Stimulated activated naive CD8-positive, alpha-beta T cell treated with anti-CD3 and anti-CD28 coated beads, Interleukin-15, amount 100 ng/mL, for 72 hours (primary cell): ENCODE results near the gene RIN1.
"Not testable (repeated sequence)": the region's sequence is repeated elsewhere in the genome, so short reads cannot be mapped to it uniquely, and the experiment has no call there.

Experiments used
- ATAC-seq: fragments of 150-1000 bp; cut with Tn5 transposase; 2 replicates; pipeline ENCODE4 v1.10.0; 2021; ENCODE audit warnings: mild to moderate bottlenecking, moderate library complexity
- DNase-seq, 2 donors: peaks; one replicate each; pipeline ENCODE4 v3.0.0; 2021 to 2022
- H3K27ac Mint-ChIP-seq, 2 donors: one replicate each; pipeline ENCODE4 v1.8.0; 2022; ENCODE audit warnings: mild to moderate bottlenecking in 2 of 2, mixed read lengths in 2 of 2, moderate library complexity in 2 of 2
- H3K27me3 Mint-ChIP-seq: one replicate; pipeline ENCODE4 v1.8.0; 2022; ENCODE audit warnings: mixed read lengths
- H3K4me1 Mint-ChIP-seq: one replicate; pipeline ENCODE4 v1.8.0; 2022; ENCODE audit warnings: mild to moderate bottlenecking, mixed read lengths
- H3K4me3 Mint-ChIP-seq, 2 donors: one replicate each; pipeline ENCODE4 v1.8.0; 2022; ENCODE audit warnings: mild to moderate bottlenecking in 2 of 2, mixed read lengths in 2 of 2, moderate library complexity in 1 of 2
- H3K9me3 Mint-ChIP-seq, 2 donors: one replicate each; pipeline ENCODE4 v1.8.0; 2022; ENCODE audit warnings: mixed read lengths in 2 of 2

Gene RIN1, protein sequence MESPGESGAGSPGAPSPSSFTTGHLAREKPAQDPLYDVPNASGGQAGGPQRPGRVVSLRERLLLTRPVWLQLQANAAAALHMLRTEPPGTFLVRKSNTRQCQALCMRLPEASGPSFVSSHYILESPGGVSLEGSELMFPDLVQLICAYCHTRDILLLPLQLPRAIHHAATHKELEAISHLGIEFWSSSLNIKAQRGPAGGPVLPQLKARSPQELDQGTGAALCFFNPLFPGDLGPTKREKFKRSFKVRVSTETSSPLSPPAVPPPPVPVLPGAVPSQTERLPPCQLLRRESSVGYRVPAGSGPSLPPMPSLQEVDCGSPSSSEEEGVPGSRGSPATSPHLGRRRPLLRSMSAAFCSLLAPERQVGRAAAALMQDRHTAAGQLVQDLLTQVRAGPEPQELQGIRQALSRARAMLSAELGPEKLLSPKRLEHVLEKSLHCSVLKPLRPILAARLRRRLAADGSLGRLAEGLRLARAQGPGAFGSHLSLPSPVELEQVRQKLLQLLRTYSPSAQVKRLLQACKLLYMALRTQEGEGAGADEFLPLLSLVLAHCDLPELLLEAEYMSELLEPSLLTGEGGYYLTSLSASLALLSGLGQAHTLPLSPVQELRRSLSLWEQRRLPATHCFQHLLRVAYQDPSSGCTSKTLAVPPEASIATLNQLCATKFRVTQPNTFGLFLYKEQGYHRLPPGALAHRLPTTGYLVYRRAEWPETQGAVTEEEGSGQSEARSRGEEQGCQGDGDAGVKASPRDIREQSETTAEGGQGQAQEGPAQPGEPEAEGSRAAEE

DNA sequence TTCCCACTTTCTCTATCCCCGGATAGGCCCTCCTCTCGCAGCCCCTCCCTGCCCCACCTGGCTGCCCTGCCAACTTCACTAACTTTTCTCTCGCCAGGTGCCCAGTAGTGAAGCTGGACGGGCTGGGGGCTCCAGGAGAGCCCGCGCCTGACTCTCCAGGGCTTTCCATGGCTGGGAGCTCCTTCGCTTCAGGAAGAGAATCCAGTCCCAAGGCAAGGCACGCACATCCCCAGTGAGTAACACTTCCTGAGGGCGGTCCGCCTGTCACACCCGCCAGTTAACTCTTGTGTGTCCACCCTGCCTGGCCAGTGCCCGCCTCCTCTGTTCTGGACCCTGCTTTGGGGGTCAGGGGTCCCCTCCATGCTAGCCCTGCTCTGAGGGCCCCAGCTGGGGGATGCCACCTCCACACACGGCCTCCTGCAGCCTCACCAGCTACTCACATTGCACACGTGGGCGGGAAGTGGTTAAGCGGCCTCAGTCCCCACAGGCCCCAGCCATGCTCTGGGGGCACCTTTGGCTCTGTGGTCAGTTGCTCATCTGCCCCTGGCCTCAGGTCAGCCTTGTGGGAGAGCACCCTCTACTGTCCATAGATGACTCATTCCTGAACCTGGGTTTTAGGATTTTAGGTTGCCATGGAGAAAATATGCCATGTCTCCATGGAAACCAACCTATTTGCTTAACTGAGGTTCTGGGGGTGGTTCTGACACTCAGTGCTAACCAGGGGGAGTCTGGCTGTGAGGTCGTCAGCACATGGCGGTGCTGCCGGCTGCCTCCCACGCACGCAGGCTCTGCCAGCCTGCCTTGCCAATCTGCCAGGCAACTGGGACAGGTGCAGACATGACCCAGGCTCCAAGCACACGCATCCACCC is at the start of gene RIN1:
TSS of gene RIN1 (minus strand) at position 201 of the 869 bp plus-strand sequence. CDS start at position 169, 32 bp downstream.
- Mint-ChIP-seq H3K4me3 (peak within 1 kb of the TSS; percentile 69 to 87), H3K4me1 (peaks cover 45% of the 10 kb centered on the region), H3K9me3 (no peaks in the 10 kb centered on the region), H3K27me3 (no peaks in the 10 kb centered on the region), H3K27ac (peak within 1 kb of the TSS; percentile 91)
- DNase-seq (peak; percentile 78 to 92), ATAC-seq (peak; percentile 92)

DNA sequence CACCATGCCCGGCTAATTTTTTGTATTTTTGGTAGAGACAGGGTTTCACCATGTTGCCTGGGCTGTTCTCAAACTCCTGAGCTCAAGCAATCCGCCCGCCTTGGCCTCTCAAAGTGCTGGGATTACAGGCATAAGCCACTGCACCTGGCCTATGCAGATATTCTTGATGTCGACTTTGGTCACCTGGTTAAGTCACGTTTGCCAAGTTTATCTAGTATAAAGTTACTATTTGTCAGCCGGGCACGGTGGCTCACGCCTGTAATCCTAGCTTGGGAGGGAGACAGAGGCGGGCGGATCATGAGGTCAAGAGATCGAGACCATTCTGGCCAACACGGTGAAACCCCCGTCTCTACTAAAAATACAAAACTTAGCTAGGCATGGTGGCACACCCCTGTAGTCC is 48.1 kb upstream of the RIN1 start:
- H3K27ac Mint-ChIP-seq, H3K4me3 Mint-ChIP-seq, DNase-seq, H3K9me3 Mint-ChIP-seq, H3K27me3 Mint-ChIP-seq, ATAC-seq: not testable (repeated sequence)
- peaks cover 18% of the 10 kb centered on the region for H3K4me1 Mint-ChIP-seq

DNA sequence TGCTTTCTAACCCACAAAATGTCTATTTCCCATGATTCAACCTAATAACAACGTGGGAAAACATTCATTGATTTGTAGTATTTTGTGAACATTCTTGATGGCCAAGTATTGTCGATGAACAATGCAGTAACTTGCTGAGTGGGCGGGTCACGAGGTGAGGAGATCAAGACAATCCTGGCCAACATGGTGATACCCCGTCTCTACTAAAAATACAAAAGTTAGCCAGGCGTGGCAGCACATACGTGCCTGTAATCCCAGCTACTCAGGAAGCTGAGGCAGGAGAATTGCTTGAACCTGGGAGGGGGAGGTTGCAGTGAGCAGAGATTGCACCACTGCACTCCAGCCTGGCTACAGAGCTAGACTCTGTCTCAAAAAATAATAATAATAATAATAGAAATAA is 44.0 kb upstream of the RIN1 start:
- not testable (repeated sequence) for ATAC-seq, DNase-seq, H3K9me3 Mint-ChIP-seq, H3K27ac Mint-ChIP-seq, H3K4me3 Mint-ChIP-seq, H3K4me1 Mint-ChIP-seq, H3K27me3 Mint-ChIP-seq

DNA sequence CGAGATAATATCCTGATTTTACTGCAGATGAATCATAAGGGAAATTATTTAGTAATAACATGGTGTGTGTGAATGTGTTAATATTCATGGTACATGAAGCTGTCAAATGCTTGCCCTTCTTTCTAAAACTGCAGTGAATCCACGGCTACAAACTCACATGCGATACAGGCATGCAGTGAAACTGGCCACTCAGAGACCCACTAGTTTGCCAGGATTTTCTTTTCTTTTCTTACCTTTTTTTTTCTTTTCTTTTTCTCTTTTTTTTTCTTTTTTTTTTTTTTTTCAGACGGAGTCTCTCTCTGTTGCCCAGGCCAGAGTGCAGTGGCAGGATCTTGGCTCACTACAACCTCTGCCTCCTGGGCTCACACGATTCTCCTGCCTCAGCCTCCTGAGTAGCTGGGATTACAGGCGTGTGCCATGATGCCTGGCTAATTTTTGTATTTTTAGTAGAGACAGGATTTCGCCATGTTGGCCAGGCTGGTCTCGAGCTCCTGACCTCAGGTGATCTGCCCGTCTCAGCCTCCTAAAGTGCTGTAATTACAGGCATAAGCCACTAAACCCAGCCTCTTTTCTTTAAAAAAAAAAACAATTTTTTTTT is 37.6 kb upstream of the RIN1 start:
- DNase-seq, H3K27ac Mint-ChIP-seq, H3K4me3 Mint-ChIP-seq, H3K9me3 Mint-ChIP-seq, H3K27me3 Mint-ChIP-seq, ATAC-seq: not testable (repeated sequence)
- H3K4me1 Mint-ChIP-seq: peaks cover 17% of the 10 kb centered on the region

DNA sequence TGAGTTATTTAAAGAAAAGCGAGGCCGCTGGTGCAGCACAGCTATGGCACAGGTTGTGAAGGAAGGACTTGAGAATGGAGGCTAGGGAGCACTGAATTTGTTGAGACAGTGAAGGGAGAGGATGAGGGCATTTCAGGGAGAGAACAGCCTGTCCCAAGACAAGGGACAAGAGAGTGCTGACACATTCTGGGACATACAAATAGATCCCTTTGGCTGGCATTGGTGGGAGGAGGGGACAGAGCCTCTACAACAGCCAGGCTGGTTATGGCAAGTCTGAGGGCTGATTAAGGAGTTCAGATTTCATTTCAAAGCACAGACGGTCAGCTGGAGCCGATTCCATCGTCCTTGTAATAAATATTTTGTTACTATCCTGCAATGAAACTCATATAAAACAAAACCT is 37.0 kb upstream of the RIN1 start:
- H3K27ac Mint-ChIP-seq: no peak overlapping the region
- ATAC-seq: no peak
- DNase-seq: no peak
- H3K4me1 Mint-ChIP-seq: peaks cover 17% of the 10 kb centered on the region
- H3K27me3 Mint-ChIP-seq: no peaks in the 10 kb centered on the region
- H3K9me3 Mint-ChIP-seq: no peaks in the 10 kb centered on the region
- peak overlapping the region in 1 of 2 donors; percentile 18 for H3K4me3 Mint-ChIP-seq

DNA sequence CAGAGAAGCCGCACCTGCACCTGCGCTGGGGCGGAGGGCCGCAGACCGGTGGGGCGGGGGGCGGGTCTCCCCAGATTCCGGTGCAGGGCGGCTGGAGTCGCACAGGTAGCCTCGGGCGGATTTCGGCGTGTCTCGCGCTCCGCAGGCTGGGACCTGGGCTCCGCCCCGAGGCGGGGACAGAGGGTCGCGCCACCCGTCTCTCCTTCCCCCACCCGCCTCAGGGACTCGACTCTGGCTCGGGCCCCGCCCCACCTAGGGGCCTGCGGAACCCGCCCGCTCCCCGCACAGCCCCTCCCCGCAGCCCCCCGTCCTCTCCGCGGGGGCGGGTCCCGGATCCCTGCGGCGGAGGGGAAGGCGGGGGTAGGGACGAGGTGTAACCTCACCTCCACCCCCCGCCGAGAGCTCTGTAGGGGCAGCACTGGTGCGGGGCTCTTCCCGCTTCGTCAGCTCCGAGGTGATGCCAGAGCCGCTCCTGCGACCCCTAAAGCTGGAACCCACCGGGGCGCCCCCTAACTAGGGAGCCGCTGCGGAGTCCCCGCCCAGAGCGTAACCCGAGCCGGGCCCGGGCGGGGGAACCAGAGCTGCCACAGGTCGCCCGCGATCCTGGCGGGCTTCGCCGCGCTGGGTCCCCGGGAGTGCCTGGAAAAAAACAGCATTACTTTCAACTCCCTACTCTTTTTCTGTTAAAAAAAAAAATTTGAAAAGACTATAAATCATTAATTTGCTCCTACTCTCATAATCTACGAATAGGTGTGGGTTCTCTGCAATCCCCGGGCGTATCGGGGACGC is 35.6 kb upstream of the RIN1 start, which contains the start of gene SLC29A2:
TSS of gene SLC29A2 (minus strand) at position 134 of the 789 bp plus-strand sequence. CDS start 169 bp downstream, outside the sequence.
- peak within 1 kb of the TSS; percentile 80 to 88 for H3K4me3 Mint-ChIP-seq
- DNase-seq: peak; percentile 73 to 80
- H3K27ac Mint-ChIP-seq: peak within 1 kb of the TSS; percentile 52 to 77
- H3K27me3 Mint-ChIP-seq: no peaks in the 10 kb centered on the region
- H3K9me3 Mint-ChIP-seq: no peaks in the 10 kb centered on the region
- peak; percentile 85 for ATAC-seq
- peaks cover 17% of the 10 kb centered on the region for H3K4me1 Mint-ChIP-seq

DNA sequence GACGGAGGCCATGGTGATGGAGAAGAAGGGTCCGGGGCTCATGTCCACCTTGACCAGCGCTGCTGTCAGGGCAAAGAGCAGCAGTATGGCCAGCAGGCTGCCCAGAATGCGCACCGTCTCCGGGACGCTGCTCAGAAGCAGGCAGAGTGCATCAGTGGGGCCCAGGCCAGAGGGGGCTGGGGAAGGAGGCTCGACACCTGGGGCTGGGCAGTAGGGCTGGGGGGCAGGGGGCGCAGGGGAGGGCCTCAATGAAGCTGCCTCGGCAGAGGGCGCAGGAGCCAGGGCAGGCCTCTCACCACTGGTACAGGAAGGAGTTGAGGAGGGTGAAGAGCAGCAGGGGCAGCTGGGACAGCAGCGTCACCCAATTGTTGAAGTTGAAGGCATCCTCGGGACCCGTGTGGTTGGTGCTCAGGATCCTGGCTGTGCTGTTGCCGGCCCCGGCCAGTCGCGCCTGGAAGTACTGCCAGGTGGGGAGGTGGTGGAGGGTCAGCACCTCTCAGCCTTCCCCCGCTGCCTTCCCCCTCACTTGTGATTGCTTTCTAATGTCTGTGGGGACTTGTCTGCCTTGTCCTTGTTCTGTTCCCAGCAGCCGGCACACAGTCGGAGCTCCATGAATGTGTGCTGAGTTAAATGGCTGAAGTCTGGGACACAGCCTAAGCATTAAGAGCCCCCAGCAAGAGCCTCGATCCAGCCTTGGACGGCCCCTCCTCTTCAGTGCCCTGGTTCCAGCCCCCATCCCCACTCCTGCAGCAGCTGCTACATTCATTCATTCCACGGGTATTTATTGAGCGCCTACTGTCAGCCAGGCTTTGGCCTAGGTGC is 33.0 kb upstream of the RIN1 start:
- H3K4me1 Mint-ChIP-seq: peaks cover 17% of the 10 kb centered on the region
- DNase-seq (no peak), ATAC-seq (no peak)
- no peak overlapping the region for H3K27ac Mint-ChIP-seq
- H3K27me3 Mint-ChIP-seq: no peaks in the 10 kb centered on the region
- H3K9me3 Mint-ChIP-seq: no peaks in the 10 kb centered on the region
- H3K4me3 Mint-ChIP-seq: no peak overlapping the region

DNA sequence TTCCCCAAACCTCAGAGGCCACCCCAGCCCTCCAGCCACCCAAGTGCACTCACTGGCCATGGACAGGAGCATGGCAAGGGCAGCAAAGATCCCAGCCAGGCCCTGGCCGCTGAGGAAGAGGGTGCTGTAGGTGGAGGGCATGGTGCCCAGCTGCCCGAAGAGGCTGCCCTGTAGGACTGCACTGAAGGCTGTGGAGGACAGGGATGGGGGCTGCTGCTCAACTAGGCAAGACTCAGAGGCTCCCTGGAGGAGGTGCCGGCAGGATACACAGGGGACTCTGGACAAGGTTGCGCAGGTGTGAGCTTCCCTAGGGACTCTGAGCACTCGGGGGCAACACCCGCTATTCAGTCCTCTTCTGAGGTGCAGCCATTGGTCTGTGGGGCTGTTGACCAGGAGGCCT is 32.2 kb upstream of the RIN1 start:
- Mint-ChIP-seq H3K4me3 (no peak overlapping the region), H3K27ac (no peak overlapping the region), H3K9me3 (no peaks in the 10 kb centered on the region), H3K4me1 (peaks cover 22% of the 10 kb centered on the region), H3K27me3 (no peaks in the 10 kb centered on the region)
- no peak for ATAC-seq
- DNase-seq: no peak

DNA sequence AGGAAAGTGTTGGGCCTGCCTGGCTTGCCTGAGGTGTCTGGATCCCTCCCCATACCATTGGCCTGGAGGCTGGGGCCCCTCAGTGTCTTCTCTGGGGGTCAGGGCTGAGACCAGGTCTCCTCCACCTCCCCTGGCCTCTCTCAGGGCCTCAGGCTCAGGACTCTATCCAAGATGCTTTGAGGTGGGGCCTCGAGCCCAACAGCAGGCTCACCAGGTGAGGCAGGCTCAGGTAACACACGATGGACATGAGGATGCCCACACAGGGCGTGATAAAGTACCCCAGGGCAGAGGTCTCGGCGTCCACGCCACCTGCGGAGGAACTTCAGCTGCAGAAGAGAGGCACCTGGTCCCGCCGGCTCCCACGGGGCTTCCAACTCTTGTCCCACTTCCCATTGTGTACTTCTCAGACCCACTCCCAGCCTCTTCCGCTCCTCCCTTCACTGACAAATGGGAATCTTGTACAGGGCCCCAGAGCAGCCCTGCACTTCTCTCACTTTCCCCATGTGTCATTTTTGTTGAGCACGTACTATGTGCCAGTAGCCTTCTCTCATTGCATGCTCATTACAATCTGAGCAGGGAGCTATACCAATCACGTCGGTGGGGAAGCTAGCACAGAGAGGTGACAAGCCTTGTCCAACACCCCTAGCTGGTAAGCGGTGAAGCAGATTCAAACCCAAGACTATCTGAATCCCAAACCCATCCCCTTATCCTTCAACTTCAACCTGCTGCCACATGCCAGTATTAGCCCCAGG is 31.5 kb upstream of the RIN1 start:
- Mint-ChIP-seq H3K4me3 (no peak overlapping the region), H3K27ac (no peak overlapping the region)

DNA sequence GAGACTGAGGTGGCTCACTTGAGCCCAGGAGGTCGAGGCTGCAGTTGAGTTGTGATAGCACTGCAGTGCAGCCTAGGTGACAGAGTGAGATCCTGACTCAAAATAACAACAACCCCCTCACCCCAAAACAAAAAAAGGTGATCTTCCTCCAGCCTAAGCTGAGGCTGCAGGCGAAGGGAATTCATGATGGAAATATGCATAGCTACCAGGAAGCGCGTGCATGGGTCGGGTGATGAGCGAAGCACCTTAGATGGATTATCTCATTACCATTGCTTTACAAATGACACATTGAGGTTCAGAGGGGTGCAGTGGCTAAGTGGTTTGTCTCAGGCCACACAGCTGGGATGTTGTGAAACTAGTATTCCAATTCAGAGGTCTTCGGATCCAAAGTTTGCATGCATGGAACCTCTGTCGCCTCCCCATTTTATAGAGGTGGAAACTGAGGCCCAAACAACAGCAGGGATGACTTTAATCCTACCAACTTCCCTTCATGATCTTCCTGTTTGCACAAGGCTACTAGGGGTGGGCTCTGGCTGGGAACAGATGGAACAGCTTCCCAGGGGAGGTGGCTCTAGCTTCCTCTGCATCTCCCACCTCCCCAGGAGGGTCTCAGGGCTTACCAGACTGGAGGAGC is 30.7 kb upstream of the RIN1 start:
- Mint-ChIP-seq H3K9me3 (no peaks in the 10 kb centered on the region), H3K4me1 (peaks cover 22% of the 10 kb centered on the region), H3K27me3 (no peaks in the 10 kb centered on the region), H3K4me3 (no peak overlapping the region), H3K27ac (no peak overlapping the region)
- no peak for ATAC-seq
- DNase-seq: no peak

More for the DNA sequence above, 31.5 kb upstream of the RIN1 start:
- Mint-ChIP-seq H3K27me3 (no peaks in the 10 kb centered on the region), H3K9me3 (no peaks in the 10 kb centered on the region), H3K4me1 (peaks cover 22% of the 10 kb centered on the region)
- no peak for ATAC-seq
- DNase-seq: no peak

DNA sequence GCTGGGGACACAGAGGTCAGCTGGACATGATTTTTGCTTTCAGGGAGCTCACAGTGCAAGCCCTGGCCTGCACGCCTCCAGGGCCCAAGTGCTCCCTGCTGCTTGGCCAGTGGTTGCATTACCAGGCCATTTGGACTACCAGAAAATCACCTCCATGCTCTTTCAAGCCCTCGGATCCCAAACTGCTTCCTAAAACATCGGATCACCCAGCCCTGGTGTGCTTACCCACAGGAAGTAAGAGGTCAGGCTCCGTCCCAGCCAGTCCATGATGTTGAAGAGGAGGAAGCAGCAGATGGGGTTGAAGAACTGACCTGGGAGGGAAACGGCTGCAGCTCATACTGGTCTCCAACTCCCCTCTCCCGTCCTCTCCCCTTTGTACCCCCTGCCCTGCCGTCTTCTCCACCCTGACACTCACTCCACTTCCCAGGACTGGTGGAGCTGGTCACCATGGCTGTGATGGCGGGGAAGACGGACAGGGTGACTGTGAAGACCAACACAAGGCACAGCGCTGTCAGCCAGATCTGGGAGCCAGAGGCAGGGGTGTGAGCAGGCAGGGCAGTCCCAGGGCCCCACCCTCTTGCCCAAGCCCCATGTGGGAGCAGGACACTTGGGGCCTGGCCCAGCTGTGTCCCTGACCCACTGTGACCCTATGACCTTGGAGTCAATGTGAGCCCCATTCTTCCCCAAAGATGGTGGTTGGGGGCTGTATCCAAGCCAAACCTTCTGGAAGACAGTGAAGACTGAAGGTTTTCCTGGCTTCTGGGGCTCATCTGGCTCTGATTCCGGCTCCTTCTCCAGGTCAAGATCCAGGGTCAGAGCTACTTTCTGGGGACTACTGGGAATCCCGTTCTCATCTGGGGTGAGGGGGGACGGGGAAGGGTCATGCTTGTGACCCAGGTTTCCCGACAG is 29.7 kb upstream of the RIN1 start:
- no peak overlapping the region for H3K27ac Mint-ChIP-seq
- no peak for ATAC-seq

DNA sequence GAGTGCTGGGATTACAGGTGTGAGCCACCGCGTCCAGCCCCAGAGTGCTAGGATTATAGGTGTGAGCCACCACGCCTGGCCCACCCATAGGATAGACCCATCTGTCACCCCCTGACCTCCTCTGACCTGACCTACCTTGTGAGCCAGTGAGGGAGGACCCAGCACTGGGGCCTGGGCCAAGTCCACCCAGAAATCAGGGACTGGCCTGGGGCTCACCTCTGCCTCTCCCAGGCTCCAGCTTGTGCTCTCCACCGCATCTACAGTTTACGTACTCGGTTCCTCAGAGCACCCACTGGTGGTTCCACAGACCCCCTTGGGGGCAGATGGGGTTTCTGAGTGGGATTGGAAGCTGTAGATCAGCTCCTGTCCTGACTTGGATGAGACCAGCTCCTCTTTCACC is 28.9 kb upstream of the RIN1 start:
- Mint-ChIP-seq H3K4me1 (peaks cover 12% of the 10 kb centered on the region), H3K27ac (no peak overlapping the region), H3K9me3 (no peaks in the 10 kb centered on the region), H3K4me3 (no peak overlapping the region), H3K27me3 (no peaks in the 10 kb centered on the region)
- DNase-seq (no peak), ATAC-seq (no peak)

More for the DNA sequence above, 29.7 kb upstream of the RIN1 start:
- Mint-ChIP-seq H3K4me3 (no peak overlapping the region), H3K4me1 (peaks cover 20% of the 10 kb centered on the region), H3K27me3 (no peaks in the 10 kb centered on the region), H3K9me3 (no peaks in the 10 kb centered on the region)
- no peak for DNase-seq
